EL (cell line): ENCODE measurements around the gene COX6B2.

Source experiments
- DNase-seq: peaks from one replicate; pipeline ENCODE4 v3.0.0-alpha.2; 2016

Gene COX6B2

DNA sequence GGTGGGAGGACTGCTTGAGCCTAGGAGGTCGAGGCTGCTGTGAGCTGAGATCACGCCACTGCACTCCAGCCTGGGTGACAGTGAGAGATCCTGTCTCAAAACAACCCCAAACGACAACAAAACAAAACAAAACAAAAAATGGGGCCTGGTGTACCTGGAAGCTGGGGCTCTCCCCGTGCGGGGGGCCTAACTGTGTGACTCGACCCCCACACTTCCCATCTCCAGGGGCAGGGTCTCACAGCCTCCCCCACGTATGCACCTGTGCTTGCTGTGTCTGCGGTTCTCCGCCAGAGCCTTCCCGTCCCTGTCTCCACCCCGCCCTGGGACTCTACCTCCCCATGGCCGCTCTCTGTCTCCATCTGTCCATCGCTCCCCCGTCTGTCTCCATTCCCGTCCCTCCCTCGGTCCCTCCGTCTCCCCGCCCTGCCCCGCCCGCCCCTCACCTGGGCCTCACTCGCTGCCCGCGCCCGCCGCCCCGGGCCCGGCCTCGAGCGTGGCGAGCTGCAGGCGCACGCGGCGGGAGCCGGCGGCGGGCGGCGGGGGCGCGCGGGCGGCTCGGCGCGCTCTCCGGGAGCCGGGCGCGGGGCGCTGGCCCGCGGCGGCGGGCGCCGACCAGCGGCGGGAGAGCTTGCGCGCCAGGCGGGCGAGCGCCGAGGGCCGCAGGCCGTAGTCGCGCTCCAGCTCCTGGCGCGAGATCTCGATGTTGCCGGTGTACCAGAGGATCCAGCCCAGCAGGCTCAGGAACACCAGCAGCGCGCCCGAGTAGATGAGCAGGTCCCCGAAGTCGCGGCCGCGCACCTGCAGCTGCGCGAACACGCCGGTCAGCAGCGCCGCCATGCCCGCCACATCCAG lies 29.0 kb upstream of the COX6B2 start:
- peak; percentile 70 for DNase-seq

DNA sequence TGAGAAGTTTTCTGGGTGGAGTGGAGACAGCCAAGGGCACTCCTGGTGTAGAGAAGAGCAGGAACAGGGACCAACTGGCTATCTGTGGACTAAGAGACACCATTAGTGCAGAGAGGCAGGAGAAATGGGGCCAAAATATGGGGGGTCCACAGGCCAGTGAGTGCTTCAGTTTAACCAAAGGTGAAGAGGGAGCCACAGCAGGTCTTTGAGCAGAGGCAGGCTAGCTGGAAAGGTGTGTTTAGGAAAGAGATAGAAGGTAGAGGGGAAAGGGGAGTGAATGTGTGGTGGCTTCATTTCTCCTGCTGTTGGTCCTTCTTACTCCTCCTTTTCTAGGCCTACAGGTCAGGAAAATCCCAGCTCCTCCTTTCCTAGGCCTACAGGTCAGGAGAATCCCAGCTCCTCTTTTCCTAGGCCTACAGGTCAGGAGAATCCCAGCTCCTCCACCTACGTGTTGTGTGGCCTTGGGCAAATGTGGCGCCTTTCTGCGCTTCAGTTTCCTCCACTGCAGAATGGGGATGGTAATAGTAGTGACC lies 28.1 kb upstream of the COX6B2 start:
- DNase-seq = no peak

DNA sequence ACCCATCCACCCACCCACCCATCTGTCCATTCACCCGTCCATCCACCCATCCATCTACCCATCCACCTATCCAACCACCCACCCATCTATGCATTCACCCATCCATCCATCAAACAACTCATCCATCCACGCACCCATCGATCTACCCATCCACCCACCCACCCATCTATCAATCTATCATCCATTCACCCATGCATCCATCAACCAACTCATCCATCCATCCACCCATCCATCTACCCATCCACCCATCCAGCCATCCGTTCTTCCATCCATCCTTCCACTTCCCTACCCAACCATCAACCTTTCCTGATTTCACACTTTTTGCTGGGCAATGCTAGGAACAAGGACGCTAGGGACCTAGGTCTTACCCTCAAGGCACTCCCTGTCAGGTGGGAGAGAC lies 27.5 kb upstream of the COX6B2 start:
- no peak for DNase-seq

DNA sequence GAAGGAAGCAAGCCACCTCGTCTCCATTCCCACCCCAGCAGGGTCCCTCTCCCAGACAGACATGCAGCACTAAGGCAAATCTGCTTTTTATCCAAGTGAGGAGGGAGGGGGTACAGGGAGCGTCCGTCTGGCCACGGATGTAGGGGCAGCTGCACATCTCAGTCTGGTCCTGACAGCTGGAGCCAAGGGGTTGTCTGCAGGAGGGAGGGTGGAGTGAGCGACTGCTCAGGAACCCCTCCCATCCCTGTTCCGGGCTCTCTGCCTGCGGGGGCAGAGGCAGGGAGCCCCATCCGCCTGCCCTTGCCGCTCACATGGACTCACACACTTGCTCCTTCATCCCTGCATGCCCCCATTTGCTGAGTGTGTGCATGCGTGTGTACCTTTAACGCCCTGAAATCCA lies 24.7 kb upstream of the COX6B2 start:
- no peak for DNase-seq

DNA sequence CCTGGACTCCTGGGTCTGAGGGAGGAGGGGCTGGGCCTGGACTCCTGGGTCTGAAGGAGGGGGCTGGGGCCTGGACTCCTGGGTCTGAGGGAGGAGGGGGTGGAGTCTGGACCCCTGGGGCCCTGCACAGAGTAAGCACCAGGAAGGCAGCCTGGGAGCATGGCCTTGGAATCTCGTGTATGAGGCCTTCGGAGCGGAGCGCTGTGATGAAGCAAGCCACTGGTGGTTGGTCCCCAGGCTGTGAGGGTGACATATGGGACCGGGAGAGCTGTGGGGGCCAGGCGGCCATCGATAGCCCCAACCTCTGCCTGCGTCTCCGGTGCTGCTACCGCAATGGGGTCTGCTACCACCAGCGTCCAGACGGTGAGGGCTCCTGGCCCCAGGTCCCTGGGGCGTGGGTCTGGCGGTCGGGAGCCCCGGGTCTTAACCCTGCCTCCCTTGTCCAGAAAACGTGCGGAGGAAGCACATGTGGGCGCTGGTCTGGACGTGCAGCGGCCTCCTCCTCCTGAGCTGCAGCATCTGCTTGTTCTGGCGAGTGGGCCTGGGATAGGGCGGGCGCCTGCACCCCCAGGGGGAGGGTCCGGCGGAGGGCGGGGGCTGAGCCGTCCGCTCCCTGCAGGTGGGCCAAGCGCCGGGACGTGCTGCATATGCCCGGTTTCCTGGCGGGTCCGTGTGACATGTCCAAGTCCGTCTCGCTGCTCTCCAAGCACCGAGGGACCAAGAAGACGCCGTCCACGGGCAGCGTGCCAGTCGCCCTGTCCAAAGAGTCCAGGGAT lies 23.0 kb upstream of the COX6B2 start:
- DNase-seq = no peak

DNA sequence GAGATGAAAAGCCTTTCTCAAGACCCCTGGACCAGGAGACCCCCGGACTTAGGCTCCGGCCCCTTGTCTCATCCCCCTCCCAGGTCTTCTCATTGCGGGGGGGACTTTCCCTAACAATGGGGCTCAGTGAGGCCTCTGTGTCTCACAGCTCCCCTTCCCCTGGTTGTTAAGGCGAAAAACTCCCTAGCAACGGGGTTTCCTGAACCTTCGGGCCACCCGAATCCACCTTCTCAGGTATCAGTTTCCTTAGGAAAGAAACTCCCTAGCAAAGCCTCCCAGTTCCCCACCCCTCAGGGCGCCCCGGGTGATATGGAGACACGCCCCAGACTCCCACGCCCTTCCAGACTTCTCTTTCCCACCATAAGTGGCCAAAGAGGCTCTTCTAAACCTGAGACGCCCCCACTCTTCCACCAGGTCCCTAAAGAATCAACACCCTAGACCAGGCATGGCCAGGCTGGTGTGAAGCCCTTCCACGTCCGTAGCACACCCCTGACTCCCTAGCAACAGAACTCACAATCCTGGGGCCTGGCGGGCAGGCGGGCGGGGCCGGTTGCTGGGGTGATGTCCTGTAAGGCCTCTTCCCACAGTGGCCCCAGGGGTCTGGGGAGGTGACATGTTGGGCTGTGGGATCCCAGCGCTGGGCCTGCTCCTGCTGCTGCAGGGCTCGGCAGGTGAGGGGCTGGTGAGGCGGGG lies 21.9 kb upstream of the COX6B2 start, which contains the start of gene TMEM190:
TMEM190 (plus strand) TSS at position 586 of the 693 bp plus-strand sequence; CDS start at position 614, 28 bp downstream.
- DNase-seq = no peak

DNA sequence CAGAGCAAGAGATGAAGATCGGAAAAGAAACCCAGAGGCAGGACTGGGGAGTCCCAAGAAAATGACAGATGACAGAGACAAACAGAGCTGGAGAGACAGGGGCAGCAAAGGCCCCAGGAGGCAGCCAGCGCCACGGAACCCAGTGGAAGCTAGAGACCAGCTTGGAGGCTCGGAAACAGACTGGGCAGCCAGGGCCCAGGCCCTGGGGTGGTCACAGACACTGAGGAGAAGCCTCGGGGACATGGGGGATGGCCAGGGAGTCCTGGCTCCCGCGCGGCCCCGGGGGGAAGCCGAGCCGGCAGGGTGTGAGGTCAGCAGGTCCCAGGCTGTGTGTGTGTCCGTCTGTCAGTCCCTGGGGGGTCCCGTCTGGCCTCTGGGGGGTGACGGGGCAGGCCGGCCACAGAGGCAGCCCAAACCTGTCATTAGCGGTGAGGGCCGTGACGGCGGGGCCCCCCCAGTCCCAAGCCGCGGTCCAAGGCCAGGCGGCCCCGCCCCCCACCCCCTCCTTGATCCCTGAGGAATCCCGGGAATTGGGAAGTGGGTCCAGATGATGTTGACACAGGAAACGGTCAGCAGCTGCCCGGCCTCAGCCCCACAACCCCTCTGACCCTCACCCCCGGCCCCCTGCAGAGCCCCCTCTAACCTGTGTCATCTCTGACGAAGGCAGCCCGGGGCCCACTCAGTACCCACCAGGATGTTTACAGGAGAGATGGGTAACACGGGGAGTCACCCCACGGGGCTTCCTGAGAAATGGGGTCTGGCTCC lies 19.7 kb upstream of the COX6B2 start:
- peak; percentile 78 for DNase-seq

DNA sequence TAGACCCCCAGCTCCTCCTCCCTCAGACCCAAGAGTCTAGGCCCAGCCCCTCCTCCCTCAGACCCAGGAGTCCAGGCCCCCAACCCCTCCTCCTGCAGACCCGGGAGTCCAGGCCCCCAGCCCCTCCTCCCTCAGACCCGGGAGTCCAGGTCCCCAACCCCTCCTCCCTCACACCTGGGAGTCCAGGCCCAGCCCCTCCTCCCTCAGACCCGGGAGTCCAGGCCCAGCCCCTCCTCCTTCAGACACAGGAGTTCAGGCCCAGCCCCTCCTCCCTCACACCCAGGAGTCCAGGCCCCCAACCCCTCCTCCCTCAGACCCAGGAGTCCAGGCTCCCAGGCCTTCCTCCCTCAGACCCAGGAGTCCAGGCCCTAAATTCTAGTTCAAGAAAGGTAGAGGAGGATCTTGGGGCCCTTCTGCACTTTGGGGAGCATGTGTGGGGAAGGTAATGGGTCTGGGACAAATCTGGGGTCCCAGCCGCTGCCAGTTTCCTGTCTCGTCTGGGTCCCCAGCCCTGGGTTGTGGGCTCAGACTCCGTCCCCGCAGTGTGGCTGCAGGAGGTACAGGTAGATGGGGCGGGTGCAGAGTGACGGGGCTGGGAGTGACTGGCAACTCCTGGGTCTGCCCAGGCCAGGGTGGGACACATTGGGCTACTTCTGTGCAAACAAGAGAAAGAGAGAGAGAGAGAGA lies 18.9 kb upstream of the COX6B2 start:
- peak; percentile 34 for DNase-seq

DNA sequence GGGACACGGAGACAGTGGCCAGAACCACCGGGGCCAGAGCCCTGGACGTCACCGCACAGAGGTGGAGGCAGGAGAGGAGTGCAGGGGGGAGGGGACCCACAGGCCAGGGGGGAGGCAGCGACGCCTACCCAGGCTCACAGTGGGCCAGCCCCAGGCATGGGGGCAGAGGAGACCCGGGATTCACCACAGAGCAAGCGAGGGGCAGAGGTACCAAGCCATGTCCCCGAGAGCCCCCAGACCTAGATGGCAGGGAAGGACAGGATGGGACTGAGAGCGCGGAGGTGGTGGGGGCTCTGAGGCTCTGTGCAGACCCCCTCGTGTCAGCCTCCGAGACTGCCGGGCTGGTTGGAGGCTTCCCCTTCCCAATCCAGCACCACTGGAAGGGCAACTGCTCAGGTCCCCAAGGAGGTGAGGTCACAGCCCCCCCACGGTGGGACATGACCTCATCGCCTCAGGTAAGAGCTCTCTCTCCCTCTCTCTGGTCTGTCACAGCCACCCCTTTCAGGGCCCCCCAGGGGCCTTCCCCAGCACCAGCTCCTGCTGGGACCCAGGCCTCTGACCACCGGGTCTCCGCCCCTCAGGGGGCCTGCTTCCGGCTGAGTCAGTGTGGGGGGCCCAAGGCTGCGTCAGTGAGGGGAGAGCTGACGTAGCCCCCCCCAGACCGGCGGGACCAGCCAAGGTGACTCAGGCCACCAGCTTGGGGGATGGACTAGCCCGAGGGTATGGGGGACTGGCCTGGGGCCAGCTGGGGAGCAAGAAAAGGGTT lies 18.0 kb upstream of the COX6B2 start:
- DNase-seq = peak; percentile 87

DNA sequence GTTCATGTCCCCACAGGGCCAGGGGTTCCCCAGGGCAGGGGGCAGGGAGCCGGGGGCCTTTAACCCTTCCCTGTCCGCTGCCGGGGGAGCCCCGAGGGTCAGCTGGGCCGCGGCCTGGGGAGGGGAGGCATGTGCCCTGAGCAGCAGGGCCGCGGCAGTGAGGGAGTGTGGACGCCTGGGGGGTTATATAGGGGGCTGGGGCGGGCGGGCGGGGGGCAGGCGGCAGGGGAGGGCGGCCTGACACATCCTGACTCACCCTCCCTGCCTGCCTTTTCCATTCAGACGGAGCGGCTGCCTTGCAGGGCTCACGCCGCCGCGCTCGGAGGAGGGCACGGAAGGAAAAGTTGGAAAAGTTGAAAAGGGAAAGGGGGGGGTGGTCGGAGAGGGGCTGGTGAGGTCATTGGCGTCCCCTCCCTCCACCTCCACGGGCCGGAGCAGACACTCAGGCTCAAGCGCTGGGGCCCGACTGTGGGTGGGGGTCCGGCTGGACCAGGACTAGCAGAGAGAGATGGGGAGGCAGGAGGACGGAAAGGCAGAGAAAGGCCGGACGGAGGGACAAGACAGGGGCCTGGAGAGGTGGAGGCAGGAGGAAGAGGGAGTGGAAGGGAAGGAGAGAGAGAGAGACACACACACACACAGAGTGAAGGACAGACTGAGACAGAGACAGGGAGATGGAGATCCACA lies 15.9 kb upstream of the COX6B2 start, which contains the start of gene IL11:
IL11 (minus strand) TSS at position 159 of the 684 bp plus-strand sequence; CDS start at position 6, 153 bp downstream.
- DNase-seq = peak; percentile 83

DNA sequence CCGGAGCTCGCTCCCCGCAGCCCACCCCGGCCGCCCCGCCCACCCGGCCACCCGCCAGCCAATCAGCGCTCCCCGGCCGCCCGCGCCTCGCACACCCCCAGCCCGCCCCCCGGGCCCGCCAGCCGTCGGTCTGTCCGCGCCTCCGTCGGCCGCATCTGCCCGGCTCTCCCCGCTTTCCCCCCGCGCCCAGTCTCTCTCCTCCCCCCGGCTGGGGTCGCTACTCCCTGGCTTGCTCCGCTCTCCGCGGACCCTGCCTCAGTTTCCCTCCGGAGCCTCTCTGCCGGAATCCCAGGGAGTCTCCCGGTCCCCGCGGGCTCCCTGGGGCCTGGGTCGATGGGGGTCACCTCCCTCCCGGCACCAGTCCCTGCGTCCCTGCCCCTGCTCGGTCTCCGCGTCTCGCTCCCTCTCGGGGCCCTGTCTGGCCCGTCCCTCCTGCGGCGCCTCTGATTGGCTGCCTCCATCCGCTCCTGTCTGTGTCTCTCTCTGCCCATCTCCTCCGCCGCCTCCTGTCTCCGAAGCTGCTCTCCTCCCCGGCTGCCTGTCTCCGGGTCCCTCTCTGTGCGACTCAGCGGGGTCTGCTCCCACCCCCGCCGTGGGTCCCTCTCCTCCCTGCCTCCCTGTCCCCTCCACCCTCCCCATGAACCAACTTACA lies 15.3 kb upstream of the COX6B2 start:
- peak; percentile 89 for DNase-seq

DNA sequence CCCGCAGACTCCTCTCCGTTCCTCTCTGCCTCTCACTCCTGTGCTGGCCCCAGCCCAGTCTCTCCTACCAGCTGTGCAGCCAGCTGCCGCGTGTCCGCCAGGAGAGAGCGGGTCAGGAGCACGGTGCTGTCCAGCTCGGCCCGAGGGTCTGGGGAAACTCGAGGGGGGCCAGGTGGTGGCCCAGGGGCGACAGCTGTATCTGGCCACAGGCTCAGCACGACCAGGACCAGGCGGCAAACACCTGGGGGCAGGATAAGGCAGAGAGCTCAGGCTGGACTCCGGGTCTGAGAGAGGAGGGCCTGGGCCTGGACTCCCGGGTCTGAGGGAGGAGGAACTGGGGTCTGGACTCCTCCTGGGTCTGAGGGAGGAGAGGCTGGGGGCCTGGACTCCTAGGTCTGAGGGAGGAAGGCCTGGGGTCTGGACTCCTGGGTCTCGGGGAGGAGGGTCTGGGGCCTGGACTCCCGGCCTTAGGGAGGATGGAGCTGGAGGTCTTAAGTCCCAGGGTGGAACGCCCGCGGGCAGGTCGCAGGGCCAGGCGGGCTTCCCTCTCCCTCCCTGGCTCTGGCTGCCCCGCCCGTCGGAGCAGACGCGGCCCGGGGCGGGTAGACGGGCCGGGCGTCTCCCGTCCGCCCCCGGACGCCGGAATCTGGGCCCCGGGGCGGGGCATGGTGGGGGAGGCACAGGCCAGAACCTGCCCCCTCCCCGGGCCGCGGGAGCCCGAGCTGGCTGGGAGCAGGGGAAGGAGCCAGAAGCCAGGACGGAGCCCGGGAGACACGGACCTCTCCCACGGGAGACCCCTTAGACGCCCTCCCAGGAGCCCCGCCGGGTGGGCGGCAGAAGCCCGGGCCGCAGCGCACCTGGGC lies 14.4 kb upstream of the COX6B2 start:
- DNase-seq = peak; percentile 78

DNA sequence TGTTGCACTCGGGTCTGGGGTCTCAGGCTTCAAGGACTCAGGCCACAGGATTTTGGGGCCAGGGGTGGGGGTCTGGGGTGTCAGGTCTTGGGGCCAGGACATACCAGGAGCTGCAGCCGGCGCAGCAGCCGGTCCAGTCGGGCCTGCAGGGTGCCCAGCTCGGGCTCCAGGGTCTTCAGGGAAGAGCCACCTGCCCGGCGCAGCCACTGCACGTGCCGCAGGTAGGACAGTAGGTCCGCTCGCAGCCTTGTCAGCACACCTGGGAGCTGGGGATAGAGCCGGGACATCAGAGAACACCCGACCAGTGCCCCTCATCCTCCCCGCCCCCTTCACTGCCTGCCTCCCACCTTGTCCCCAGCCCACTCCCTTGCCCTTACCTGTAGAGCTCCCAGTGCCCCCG lies 13.6 kb upstream of the COX6B2 start:
- DNase-seq = no peak

DNA sequence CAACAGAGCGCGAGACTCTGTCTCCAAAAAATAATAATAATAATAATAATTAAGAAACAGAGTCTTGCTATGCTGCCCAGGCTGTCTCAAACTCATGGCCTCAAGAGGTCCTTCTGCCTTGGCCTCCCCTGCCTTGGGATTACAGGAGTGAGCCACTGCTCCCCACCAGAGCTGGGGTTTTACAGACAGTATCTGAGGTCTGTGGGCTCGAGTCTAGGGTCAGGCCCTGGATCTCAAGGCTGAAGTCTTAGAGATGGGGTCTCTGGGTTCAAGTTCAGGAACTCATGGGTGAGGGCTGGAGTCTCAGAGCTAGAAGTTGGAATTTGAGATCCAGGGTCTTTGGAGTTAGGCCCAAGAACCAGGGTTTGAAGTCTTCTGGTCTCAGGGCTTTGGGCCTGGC lies 12.3 kb upstream of the COX6B2 start:
- DNase-seq = no peak

DNA sequence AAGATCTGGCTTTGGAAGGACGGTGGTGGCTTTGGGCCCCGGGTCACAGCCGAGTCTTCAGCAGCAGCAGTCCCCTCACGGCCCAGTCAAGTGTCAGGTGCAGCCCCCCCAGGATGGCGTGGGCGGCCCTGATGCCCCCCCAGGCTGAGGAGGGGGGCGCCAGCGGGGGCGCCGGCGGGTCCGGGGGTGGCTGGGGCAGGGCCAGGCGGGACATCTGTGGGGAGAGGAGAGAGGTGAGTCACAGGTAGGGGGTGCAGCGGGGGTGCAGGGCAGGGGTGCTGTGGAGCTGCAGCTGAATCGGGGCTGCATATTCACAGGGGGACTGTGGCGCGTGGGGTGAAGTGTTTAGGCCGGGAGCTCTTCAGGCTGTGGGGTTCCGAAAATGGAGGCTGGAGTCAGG lies 11.4 kb upstream of the COX6B2 start:
- DNase-seq = no peak

DNA sequence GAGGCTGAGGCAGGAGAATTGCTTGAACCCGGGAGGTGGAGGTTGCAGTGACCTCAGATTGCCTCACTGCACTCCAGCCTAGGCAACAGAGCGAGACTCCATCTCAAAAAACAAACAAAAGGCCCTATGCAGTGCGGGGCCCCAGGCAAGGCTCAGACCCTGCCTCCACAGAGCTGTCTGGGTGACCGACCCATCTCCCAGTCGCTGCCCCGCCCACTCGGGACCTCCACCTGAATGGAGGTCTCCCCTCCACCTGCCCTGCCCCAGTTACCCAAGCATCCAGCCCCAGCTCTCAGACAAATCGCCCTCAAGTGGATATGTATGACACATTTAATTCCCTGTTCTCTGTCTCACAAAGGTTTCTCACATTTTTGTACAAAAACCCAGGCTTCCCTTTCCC lies 10.7 kb upstream of the COX6B2 start:
- no peak for DNase-seq

DNA sequence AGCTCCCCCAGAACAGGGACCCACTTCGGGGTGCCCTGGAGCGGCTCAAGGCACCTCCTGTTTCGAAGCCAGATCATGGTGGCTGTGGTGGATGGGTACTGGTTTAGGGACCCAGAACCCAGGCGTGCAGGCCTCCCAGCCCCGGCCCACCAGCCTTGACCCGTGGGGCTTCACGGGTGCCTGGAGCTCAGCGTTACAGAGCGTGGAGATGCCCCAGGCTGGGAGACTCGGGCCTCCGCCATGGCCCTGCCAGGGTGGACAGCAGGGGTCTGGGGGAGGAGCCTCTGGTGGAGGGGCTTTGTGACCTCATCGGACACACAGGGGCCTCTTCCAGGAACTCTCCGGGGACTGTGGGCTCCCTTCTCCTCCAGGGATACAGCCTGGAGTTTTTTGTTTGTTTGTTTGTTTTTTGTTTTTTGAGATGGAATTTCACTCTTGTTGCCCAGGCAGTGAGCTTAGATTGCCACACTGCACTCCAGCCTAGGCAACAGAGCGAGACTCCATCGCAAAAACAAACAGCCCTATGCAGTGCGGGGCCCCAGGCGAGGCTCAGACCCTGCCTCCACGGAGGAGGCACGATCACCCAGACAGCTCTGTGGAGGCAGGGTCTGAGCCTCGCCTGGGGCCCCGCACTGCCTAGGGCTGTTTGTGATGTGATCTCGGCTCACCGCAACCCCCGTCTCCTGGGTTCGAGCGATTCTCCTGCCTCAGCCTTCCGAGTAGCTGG lies 8.6 kb upstream of the COX6B2 start, which contains the start of gene GARIN5B:
GARIN5B (minus strand) TSS at position 271 of the 727 bp plus-strand sequence; CDS start at position 77, 194 bp downstream.
- DNase-seq = no peak
